HG03039 (cell line): ENCODE results near the gene KLHDC4.
A peak's percentile ranks its signal among the peaks of the same experiment; 100 is the strongest.
"Not testable (repeated sequence)": the region's sequence is repeated elsewhere in the genome, so short reads cannot be mapped to it uniquely, and the experiment has no call there.

Source experiments
- ATAC-seq: cut with Tn5 transposase; IDR thresholded peaks from one replicate; pipeline ENCODE4 v1.9.1; 2021; ENCODE audit warnings: mild to moderate bottlenecking, moderate library complexity; ENCODE audit not compliant: unreplicated experiment

The KLHDC4 gene

DNA sequence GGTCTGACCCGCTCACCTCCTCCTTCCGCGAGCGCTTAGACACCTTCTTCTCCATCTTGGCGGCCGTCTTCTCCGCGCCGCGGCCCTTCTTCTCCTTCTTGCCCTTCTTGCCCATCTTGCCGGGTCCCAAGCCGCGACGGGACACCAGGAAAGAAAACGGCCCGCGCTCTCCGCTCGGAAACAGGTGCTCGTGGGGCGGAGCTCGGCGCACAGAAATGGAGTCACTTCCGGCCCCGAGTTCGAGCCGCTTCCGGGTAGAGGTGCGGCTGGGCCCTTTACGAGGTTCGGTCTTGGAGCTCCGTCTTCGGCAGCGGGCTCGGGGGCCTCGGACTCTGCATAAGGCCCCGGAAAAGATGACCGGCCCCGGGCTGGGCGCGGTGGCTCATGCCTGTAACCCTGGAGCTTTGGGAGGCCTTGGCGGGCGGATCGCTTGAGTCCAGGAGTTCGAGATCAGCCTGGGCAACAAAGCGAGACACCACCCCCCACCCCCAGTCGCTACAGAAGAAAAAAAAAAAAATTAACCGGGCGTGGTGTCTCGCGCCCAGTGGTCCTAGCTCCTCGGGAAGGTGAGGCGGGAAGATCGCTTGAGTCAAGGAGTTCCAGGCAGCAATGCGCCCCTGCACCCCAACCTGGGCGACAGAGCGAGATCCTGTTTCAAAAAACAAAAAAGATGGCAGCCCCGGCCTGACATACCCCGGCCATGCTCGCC, at the start of gene KLHDC4:
TSS of gene KLHDC4 (minus strand) at position 211 of the 709 bp plus-strand sequence. CDS start at position 115, 96 bp downstream.
- peak; percentile 74 for ATAC-seq

DNA sequence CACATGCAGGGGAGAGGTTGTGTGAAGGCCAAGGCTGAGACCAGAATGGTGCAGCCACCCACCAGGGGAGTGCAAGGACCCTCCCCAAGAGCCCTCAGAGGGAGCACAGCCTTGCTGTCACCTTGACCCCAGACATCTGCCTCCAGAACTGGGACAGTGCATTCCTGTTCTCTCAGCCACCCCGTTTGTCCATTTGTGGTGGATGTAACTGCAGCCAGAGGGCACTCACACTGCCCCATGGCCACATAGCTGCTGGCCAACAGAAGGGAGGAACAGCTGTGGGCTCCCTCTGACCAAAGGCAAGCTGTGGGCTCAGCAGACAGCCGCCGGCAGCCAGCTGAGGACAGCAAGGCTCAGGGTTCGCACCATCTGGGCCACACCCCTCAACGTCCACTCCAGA, 49.8 kb upstream of the KLHDC4 start:
- no peak for ATAC-seq

DNA sequence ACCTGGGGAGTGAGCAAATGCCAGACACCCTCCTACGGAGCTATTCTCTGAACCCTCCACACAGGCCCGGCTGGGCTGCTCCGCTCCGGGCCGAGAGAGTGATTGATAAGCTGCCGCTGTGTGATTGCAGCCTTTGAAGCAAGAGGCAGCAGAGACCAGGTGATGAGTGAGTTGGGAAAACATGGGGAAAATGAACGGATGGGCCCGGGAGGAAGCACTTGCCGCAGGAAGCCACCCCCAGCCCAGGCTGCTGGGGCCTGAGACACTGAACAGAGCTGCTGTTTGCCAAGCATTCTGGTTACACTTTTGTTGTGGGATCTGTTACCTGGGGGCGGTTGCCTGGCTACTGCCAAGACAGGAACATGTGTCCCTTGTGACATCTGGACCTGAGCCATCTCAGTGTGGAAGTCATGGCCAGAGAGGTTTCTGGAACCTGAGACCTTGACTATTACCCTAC, 46.4 kb upstream of the KLHDC4 start:
- ATAC-seq: no peak

DNA sequence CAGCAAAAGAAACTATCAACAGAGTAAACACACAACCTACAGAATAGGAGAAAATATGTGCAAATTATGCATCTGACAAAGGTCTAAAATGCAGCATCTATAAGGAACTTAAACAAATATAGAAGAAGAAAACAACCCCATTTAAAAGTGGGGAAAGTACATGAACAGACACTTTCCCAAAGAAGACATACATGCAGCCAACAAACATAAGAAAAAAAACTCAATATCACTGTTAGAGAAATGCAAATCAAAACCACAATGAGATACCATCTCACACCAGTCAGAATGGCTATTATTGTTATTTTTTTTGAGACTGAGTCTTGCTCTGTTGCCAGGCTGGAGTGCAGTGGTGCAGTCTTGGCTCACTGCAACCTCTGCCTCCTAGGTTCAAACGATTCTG, 45.7 kb upstream of the KLHDC4 start:
- not testable (repeated sequence) for ATAC-seq

DNA sequence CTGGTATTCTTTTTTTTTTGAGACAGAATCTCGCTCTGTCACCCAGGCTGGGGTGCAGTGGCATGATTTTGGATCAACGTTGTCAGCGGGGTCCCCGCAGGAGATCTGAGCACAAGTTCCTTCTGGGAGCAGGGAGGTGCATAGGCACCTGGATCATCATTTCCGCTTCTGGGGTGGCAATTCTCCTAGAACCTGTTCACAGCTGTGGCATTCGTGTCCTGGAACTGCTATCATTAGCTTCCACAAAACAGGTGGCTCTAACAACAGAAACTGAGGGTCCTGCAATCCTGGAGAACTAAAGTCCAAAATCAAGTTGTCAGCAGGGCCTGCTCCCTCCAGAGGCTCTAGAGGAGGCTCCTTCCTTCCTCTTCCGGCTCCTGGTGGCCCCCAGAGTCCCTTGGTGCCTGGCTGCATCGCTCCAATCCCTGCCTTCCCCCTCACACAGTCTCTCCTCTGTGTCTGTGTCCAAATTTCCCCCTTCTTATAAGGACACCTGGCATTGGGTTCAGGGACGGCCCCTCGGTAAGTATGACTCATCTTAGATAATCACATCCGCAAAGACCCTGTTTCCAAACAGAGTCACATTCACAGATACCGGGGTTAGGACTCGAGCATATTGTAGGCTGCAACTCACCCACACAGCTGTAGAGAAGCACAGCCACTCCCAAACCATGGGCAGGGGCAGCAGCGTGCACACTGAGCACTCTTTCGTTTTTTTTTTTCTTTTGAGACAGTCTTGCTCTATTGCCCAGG, 43.5 kb upstream of the KLHDC4 start:
- ATAC-seq: peak; percentile 53

DNA sequence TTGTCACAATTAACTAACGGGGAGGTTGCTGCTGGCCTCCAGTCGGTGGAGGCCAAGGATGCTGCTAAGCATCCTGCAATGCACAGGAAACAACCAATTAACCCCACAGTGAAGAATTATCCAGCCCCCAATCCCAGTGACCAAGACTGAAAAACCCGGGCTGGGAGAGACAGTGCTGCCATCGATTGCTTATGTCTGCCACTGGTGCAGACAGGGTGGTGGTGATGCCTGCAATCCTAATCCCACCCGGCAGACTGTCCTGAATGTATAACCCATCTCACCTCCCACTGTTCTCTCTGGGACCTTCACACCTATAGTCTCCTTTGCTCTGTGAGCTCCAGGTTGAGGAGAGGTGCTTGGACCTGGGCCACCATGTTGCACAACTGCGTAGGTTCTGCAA, 42.3 kb upstream of the KLHDC4 start:
- no peak for ATAC-seq

DNA sequence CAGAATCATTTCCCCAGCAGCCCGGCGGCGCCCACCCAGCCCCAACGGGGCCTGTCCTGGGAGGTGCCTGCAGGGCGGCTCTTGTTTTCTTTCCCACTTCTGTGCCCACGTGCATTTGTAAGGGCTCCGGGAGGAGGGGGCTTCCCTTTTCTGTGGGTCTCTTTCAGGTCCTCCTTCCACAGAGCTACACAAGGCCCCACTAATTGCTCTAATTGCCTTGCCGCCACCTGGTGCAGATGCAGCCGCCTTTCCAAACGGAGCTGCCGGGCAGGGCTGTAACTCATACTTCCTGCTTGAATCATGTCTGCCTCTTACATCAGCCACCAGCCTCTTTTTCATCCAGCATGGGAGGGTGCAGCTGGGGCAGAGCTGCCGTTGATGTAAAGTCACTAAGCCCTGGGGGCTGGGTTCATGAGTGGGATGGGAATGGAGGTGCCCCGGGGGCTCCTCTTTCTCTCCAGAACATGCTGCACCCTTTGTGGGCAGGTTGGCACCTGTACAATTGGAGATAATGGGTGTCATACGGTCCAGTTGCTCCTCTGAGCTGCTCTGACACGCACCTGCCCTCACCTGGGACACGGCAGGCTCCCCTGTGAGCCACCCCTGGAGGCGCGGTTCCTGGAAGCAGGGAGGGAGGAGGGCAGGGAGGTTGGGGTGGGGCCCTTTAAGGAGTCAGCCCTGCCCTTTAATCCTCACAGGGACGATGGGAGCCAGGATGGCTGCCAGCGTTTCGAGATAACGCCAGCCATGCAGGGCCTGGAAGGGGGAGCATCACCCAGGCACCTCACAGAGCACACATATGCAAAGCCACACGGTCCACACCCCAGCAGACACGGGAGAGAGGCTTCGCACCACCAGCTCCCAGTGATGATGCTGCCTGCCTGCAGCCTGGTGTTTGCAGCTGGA, 41.1 kb upstream of the KLHDC4 start:
- ATAC-seq: no peak

DNA sequence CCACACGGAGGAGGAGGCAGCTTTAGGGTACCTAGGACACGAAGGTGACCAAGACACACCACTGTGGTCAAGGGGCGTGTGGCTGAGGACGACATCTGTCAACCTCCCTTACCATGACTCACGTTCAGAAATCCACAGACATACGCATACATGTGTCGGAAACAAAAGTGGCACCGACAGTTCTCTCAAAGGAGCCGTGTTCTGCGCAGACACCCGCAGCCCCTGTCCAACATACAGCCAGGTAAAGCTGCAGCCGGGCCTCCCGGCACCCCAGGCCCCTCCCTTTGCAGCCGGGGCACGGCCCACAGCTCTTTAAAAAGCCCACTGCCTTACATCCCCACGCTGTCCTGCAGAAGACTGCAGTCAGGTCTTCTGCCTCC, 40.5 kb upstream of the KLHDC4 start:
- no peak for ATAC-seq

DNA sequence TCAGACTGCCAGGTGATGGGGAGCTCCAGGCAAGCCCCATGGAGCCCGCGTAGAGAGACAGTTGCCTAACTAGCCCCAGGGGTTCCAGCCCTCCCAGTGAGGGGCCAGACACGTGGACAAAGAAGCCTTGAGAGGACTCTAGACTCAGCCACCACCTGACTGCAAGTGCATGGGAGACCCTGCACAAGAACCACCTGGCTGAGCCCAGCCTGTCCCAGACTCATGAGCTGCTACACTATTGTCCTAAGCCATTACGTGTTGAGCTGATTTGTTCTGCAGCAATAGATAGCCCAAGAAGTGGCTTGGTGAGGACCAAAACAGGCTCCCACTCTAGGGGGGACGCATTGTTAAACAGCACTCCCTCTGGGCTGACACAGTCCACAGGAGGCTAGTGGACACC, 37.6 kb upstream of the KLHDC4 start:
- ATAC-seq: no peak

DNA sequence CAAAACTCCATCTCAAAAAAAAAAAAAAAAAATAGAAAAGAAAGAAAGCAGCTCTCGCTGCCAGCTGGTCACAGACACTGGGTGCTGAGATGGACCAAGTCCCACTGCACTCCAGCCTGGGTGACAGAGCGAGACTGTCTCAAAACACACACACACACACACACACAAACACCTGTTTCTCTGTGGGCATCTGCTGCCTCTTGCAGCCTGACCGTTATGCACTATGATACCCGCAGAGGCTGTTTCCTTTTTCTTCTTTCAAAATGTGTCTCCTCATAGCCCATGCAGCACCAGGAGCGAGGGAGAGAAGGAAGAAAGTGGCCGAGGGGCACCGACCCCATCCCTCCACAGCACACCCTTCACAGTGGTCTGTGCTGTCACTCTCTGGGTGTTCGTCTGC, 36.9 kb upstream of the KLHDC4 start:
- ATAC-seq: no peak

DNA sequence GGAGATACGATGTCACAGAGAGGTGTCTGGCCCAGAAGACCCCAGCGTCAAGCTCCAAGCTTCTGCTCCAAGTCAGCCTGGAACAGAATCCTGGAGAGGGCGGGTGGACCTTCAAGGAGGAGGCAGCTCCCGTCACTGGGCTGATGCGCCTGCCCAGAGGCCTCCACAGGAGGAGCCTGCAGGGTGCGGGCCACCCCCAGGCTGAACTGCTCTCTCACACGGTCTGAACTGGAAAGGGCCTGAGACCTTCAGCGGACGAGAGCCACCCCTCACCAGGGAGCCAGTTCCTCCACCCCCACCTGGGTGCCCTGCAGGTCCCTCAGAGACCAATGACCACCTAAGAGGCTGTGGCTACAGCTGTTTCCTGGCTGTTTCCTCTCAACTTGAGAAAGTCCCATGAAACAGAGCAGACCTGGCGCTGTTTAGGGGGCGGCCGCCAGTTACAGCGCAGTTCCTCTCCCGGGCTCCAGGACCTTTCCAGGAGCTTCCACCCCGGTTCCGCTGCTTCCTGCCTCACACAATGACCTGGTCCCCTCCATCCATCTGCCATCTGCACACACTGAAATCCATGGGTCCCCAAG, 36.0 kb upstream of the KLHDC4 start:
- no peak for ATAC-seq

DNA sequence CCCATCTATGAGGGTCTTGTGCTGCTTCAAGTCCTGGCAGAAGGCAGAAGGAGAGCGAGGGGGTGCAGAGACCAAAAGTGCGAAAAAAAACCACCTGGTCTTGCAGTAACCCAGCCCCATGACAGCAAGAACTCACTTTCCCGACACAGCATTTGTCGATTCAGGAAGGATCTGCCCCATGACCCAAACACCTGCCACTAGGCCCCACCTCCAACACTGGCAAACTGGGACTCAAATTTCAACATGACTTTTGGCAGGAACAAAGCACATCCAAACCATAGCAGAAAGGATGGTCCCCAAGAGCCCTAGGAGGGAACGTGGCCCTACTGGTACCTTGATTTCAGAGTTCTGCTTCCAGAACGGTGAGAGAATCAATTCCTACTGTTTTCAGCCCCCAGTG, 34.7 kb upstream of the KLHDC4 start:
- ATAC-seq: no peak

DNA sequence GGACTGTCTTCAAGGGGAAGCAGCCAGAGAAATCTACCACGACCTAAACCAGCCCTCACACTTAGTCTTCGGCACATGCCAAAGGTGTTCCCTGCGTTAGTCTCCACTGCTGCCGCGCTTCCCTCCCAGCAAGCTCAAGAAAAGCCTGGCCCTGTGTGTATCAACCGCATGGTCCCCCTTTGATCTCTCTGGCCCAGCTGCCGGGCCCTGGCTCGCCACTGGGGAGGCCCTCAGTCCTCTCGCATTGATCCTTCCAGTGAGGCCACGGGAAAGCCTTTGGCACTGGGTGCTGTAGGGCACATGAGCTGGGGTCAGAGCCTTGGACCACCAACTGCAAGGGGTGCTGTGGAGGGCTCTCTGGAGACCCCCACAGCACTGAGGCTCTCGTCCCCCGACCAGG, 29.6 kb upstream of the KLHDC4 start:
- ATAC-seq: no peak

DNA sequence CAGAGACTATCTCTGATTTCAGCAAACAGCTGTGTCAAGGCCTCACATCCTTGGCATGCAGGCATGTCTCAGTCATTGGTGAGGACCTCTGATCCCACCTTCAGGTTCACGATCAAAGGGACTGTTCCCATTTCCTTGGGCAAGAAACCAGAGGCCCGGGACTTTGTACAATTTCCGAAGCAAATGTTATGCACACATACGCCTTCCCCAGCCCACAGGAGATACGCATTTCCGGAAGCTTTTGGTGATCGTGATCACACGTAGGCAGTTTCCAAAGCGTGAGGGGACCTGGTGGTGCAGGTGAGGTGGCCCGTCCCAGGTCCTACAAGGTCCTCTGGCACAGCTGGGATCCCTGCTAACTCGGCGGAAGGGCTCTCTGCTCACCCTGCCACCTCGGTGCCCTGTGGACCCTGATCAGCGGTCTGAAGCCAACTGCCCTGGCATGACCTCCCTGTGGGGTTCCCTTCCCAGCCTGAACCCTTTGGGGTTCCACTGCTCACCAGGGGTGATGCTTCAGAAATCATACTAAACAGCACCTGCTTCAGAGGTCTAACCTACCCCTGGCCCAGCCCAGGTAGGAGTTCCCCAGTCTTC, 28.8 kb upstream of the KLHDC4 start:
- ATAC-seq: no peak

DNA sequence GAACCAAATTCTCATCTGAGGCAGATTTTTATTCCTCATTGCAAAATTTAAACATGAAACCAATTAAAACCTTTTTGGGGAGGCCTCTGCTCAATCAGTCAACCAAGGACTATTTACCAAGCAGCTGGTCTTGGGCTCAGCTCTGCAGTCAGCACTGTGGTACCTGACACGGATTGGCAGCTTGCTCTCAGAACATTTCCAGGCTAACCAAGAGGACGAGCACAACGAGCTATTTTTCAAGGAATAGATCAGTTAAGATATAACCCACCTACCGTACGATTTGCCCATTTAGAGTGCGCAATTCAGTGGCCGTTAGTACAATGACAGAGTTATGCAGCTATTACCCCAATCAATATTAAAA, 26.4 kb upstream of the KLHDC4 start:
- ATAC-seq: no peak

DNA sequence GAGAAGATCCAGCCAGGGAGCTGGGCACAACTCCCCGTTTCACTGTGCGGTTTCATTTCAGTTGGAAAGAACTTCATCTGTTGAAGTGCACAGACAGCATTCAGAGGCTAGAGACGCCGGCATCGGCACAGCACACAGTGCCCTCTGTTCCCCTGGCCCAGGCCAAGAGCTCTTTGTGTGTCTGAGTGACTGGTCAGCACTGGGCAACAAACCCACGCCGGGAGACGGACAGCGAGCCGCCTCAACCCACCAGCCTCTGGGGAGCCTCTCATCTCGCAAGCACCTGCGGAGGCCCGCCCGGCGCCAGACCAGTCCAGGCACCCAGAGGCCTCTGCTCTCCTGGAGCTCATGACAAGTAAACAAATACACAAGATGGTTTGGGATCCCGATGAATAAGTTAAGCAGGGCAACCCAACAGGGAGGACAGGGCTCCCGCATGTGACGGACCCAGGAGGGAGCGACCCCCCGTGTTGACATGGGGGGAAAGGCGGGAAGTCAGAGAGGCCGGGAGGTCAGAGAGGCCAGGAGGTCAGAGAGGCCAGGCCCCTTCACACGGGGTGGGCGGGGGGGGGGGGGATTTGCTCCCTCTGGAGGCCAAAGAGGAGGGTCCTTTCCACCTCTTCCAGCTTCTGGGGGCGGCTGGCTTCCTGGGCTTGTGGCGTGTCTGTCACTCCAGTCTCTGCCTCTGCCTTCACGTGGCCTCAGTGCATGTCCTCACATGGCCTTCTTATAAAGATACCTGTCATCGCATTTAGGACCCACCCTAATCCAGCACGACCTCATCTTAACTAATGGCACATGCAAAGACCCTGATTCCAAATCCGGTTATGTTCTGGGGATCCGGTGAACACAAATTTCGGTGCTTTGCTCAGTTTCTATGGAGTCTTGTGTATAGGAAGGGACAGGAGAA, 25.8 kb upstream of the KLHDC4 start:
- ATAC-seq: no peak

DNA sequence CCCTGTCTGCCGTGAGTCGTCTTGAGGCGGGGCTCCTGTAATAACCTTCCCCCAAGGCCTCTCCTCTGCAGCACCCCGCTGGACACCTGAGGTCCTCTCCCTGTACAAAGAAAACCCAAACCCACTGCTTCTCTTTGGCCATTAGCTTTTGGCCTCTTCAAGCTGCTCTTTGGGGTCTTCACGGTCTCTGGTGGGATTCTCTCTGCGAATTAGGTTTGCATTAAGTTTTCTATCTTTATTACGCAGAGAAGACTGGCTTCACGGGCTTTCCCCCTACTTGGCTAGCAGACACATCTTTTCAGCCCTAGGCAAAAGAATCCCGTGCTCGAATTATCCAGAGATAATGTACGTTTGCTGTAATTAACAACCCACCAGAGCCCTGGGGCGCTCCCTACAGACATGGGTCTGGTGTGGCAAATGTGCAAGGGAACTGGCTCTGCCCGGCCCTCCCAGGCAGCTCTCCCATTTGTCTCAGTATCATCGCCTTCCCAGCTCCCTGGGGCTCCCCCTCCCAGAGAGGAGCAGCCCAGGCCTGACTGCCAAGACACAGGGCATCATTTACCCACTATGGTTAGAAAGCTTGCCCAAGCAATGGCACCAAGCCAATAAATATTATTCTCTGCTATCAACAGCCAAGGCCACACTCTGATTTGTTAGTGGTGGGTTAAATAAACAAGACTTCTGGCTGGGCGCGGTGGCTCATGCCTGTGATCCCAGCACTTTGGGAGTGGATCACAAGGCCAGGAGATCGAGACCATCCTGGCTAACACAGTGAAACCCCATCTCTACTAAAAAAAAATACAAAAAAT, 24.7 kb upstream of the KLHDC4 start:
- no peak for ATAC-seq

DNA sequence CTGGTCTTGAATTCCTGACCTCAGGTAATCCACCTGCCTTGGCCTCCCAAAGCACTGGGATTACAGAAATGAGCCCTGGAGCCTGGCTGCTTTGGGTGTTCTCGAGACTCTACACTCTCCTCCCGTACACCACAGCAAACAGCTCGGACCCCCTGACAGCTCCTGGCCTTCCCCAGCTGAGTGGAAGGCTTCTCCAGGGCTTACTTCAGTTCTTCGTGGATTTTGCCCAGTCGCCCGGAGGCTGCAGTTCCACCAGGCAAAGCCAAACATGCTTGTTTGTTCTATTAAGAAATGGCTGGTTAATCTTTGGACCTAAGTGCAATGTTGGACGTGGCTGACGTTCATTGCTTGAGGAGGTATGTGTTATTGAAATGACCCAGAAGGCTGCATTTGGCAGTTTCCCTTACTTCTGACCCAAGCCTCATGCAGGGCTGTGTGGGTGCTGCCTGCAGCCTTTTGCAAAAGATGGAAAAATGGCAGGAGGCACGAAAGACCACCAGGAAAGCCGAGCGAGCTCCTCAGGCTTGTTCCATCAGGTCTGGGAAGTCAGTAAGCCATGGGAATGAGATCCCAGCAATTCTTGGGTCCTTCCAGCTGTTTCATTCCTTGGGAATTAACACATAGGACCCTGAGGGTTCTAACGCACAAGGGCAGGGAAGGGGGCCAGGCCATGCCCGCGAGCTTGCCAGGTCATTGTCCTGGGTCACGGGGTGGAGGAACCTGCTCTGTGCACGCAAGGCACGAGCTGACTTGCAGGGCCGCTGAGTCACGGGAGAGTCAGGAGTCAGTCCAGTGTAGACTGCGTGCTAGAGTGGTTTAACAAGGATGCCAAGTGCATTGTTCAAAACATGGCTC, 23.9 kb upstream of the KLHDC4 start:
- ATAC-seq: no peak
